H1 (cell line): ENCODE results near the gene GALNTL6. TPM values are rescaled to one million over a fixed set of nuclear protein-coding genes. Genes with fewer than 3 reads are reported as not detected.

Experiments
- CTCF ChIA-PET: fragments of 300-600 bp; sonication (Branson Sonifier 250); formaldehyde crosslinking; loops from one replicate; lab custom pipeline; 2021; ENCODE audit not compliant: partially characterized antibody; lab: Charles Lee
- POLR2A ChIA-PET: fragments of 300-600 bp; sonication (Branson Sonifier 250); formaldehyde crosslinking; loops from one replicate; lab custom pipeline; 2021; ENCODE audit warnings: inconsistent platforms; ENCODE audit not compliant: partially characterized antibody; lab: Charles Lee
- DNase-seq, 2 experiments: peaks; one replicate each; pipeline versions ENCODE4 v3.0.0 to v3.0.0-alpha.2; 2010 to 2022; ENCODE audit warnings: low spot score in 2 of 2, low read depth in 1 of 2, mixed read lengths in 1 of 2
- FAIRE-seq: peaks from 2 replicates; lab custom pipeline; 2011; peaks lifted over from hg19 to GRCh38; lab: Jason Lieb, UNC
- H2AFZ ChIP-seq: 2 replicates; pipeline ENCODE4 v1.8.1; 2012; ENCODE audit warnings: low read length, inconsistent platforms
- H2AK5ac ChIP-seq: 2 replicates; pipeline ENCODE4 v1.6.1; 2013; ENCODE audit warnings: low read depth, low read length
- H2BK120ac ChIP-seq: replicated peaks from 2 replicates; pipeline ENCODE3; 2013; ENCODE audit warnings: low read depth, low read length, inconsistent platforms
- H2BK12ac ChIP-seq: 2 replicates; pipeline ENCODE4 v1.6.1; 2013; ENCODE audit warnings: low read depth, low read length
- H2BK15ac ChIP-seq: 2 replicates; pipeline ENCODE4 v1.6.1; 2013; ENCODE audit warnings: low read length
- H2BK20ac ChIP-seq: 2 replicates; pipeline ENCODE4 v1.6.1; 2013; ENCODE audit warnings: low read length
- H2BK5ac ChIP-seq: 2 replicates; pipeline ENCODE4 v1.6.1; 2013; ENCODE audit warnings: low read depth, low read length
- H3K14ac ChIP-seq: 2 replicates; pipeline ENCODE4 v1.6.1; 2013; ENCODE audit warnings: inconsistent platforms; ENCODE audit not compliant: insufficient read length
- H3K18ac ChIP-seq: 2 replicates; pipeline ENCODE4 v1.6.1; 2013; ENCODE audit warnings: low read length; ENCODE audit errors: extremely low read depth
- H3K23ac ChIP-seq: 2 replicates; pipeline ENCODE4 v1.6.1; 2013; ENCODE audit warnings: inconsistent platforms; ENCODE audit not compliant: insufficient read length
- H3K23me2 ChIP-seq: 2 replicates; pipeline ENCODE4 v1.6.1; 2013; ENCODE audit warnings: low read depth, low read length
- H3K27ac ChIP-seq: 2 replicates; pipeline ENCODE4 v1.6.1; 2011; ENCODE audit warnings: low read depth, low read length, inconsistent platforms
- H3K27me3 ChIP-seq, 4 experiments: replicated peaks in 1 of 4; 1 replicate in 1 of 4; 2 replicates in 3 of 4; pipeline versions ENCODE4 v1.6.1 to v1.8.1; 2011 to 2013; ENCODE audit warnings: low read length in 3 of 4, mild to moderate bottlenecking in 3 of 4, inconsistent platforms in 2 of 4, mixed read lengths in 2 of 4, moderate library complexity in 1 of 4; ENCODE audit not compliant: control insufficient read depth in 3 of 4, insufficient read depth in 3 of 4; ENCODE audit errors: extremely low read depth in 1 of 4
- H3K36me3 ChIP-seq, 4 experiments: 2 replicates each; pipeline versions ENCODE4 v1.6.1 to v1.8.1; 2011 to 2013; ENCODE audit warnings: mild to moderate bottlenecking in 4 of 4, low read length in 3 of 4, moderate library complexity in 2 of 4, control low read depth in 1 of 4, inconsistent platforms in 1 of 4; ENCODE audit not compliant: insufficient read depth in 4 of 4, control insufficient read depth in 2 of 4
- H3K4ac ChIP-seq: replicated peaks from 2 replicates; pipeline ENCODE3; 2013; ENCODE audit warnings: low read length, low read depth, mixed read lengths, inconsistent platforms; ENCODE audit not compliant: insufficient read length
- H3K4me1 ChIP-seq, 4 experiments: replicated peaks in 1 of 4; 1 replicate in 1 of 4; 2 replicates in 3 of 4; pipeline versions ENCODE4 v1.6.1 to v1.8.1; 2011 to 2013; ENCODE audit warnings: low read length in 3 of 4, inconsistent platforms in 2 of 4, mixed read lengths in 1 of 4; ENCODE audit not compliant: insufficient read depth in 4 of 4, control insufficient read depth in 3 of 4
- H3K4me2 ChIP-seq, 2 experiments: 2 replicates each; pipeline versions ENCODE4 v1.6.1 to v1.8.1; 2011 to 2013; ENCODE audit warnings: low read depth in 2 of 2, low read length in 2 of 2, control low read depth in 1 of 2, inconsistent platforms in 1 of 2, mild to moderate bottlenecking in 1 of 2; ENCODE audit not compliant: insufficient read depth in 1 of 2
- H3K4me3 ChIP-seq, 4 experiments: fragments of 200-600, 300-600 bp in 1 of 4; sonication (generic), shearing (Covaris generic), sonication (Bioruptor Twin) in 1 of 4; 2 replicates each; pipeline versions ENCODE4 v1.5.1 to v1.8.1; 2011 to 2016; ENCODE audit warnings: low read length in 4 of 4, low read depth in 3 of 4, control low read depth in 2 of 4, inconsistent platforms in 2 of 4, mild to moderate bottlenecking in 2 of 4, mixed read lengths in 1 of 4, moderate library complexity in 1 of 4; ENCODE audit not compliant: insufficient read depth in 2 of 4; ENCODE audit errors: extremely low read depth in 1 of 4
- H3K56ac ChIP-seq: replicated peaks from 2 replicates; pipeline ENCODE3; 2013; ENCODE audit warnings: low read depth, mild to moderate bottlenecking, mixed read lengths, low read length, inconsistent platforms; ENCODE audit not compliant: insufficient read length
- H3K79me1 ChIP-seq: 2 replicates; pipeline ENCODE4 v1.6.1; 2013; ENCODE audit warnings: low read depth, low read length, control low read depth
- H3K79me2 ChIP-seq, 2 experiments: 2 replicates each; pipeline versions ENCODE4 v1.6.1 to v1.8.1; 2012 to 2013; ENCODE audit warnings: low read length in 2 of 2, mild to moderate bottlenecking in 2 of 2, inconsistent platforms in 1 of 2; ENCODE audit not compliant: insufficient read depth in 2 of 2, control insufficient read depth in 1 of 2
- H3K9ac ChIP-seq, 4 experiments: replicated peaks in 1 of 4; 1 replicate in 1 of 4; 2 replicates in 3 of 4; pipeline versions ENCODE4 v1.6.1 to v1.8.1; 2011 to 2013; ENCODE audit warnings: low read depth in 3 of 4, low read length in 3 of 4, control low read depth in 2 of 4, mild to moderate bottlenecking in 2 of 4, moderate library complexity in 2 of 4, inconsistent platforms in 1 of 4; ENCODE audit errors: extremely low read depth in 1 of 4
- H3K9me3 ChIP-seq, 2 experiments: 2 replicates each; pipeline versions ENCODE4 v1.6.1 to v1.8.1; 2012 to 2013; ENCODE audit warnings: mild to moderate bottlenecking in 2 of 2, moderate library complexity in 2 of 2, control low read depth in 1 of 2, inconsistent platforms in 1 of 2, low read depth in 1 of 2, low read length in 1 of 2, mixed read lengths in 1 of 2; ENCODE audit not compliant: insufficient read depth in 2 of 2
- H4K20me1 ChIP-seq, 2 experiments: replicated peaks in 1 of 2; 2 replicates each; pipeline versions ENCODE3 to v1.8.1; 2011 to 2013; ENCODE audit warnings: inconsistent platforms in 2 of 2, low read length in 2 of 2, mild to moderate bottlenecking in 1 of 2; ENCODE audit not compliant: insufficient read depth in 2 of 2, control insufficient read depth in 1 of 2
- H4K5ac ChIP-seq: 2 replicates; pipeline ENCODE4 v1.6.1; 2013; ENCODE audit warnings: low read length, low read depth, mixed read lengths, inconsistent platforms; ENCODE audit not compliant: insufficient read length
- H4K8ac ChIP-seq: 2 replicates; pipeline ENCODE4 v1.8.0; 2013; ENCODE audit warnings: mild to moderate bottlenecking, moderate library complexity, low read length, inconsistent platforms; ENCODE audit not compliant: insufficient read depth; ENCODE audit errors: extremely low read depth
- H4K91ac ChIP-seq: replicated peaks from 2 replicates; pipeline ENCODE3; 2013; ENCODE audit warnings: low read length, mixed read lengths, inconsistent platforms; ENCODE audit not compliant: insufficient read length
- CBX8 ChIP-seq: fragments of 300-800, 300-1000 bp; sonication (generic); IDR thresholded peaks from 2 replicates; pipeline ENCODE4 v1.7.1; 2016; ENCODE audit warnings: low read depth, low read length, borderline replicate concordance
- CEBPB ChIP-seq: IDR thresholded peaks from 2 replicates; pipeline ENCODE4 v1.6.1; 2012; ENCODE audit warnings: low read depth, low read length
- CTBP2 ChIP-seq: IDR thresholded peaks from 2 replicates; pipeline ENCODE4 v1.7.0; 2011; ENCODE audit warnings: borderline replicate concordance, mild to moderate bottlenecking, moderate library complexity, mixed read lengths, low read length; ENCODE audit not compliant: insufficient read depth, insufficient read length
- FOSL1 ChIP-seq: IDR thresholded peaks from 2 replicates; pipeline ENCODE4 v1.6.1; 2011; ENCODE audit warnings: mild to moderate bottlenecking, low read depth, low read length, moderate library complexity; ENCODE audit not compliant: insufficient read depth
- GABPA ChIP-seq: IDR thresholded peaks from 2 replicates; pipeline ENCODE4 v1.6.1; 2011; ENCODE audit warnings: mild to moderate bottlenecking, low read length, moderate library complexity, borderline replicate concordance; ENCODE audit not compliant: insufficient read depth
- JUN ChIP-seq: IDR thresholded peaks from 2 replicates; pipeline ENCODE4 v1.6.1; 2011; ENCODE audit warnings: low read depth, mild to moderate bottlenecking, improper control_type of control experiment, low read length
- JUND ChIP-seq: IDR thresholded peaks from 2 replicates; pipeline ENCODE4 v1.6.1; 2011; ENCODE audit warnings: mild to moderate bottlenecking, improper control_type of control experiment, low read length
- KDM5A ChIP-seq: fragments of 200-600 bp; IDR thresholded peaks from 2 replicates; pipeline ENCODE4 v1.7.1; 2012; ENCODE audit warnings: mild to moderate bottlenecking, low read length, inconsistent platforms, mixed read lengths
- MAFK ChIP-seq: IDR thresholded peaks from 2 replicates; pipeline ENCODE4 v1.6.1; 2012; ENCODE audit warnings: low read depth, mild to moderate bottlenecking, improper control_type of control experiment, low read length
- POLR2A ChIP-seq, 2 experiments: IDR thresholded peaks; 1 replicate in 1 of 2; 2 replicates in 1 of 2; pipeline ENCODE4 v1.6.1; 2011; ENCODE audit warnings: low read depth in 2 of 2, low read length in 2 of 2, mild to moderate bottlenecking in 2 of 2; ENCODE audit errors: control extremely low read depth in 1 of 2
- SAP30 ChIP-seq: fragments of 300-600 bp; sonication (generic); IDR thresholded peaks from 2 replicates; pipeline ENCODE4 v1.7.1; 2012; ENCODE audit warnings: low read length, moderate library complexity, mild to moderate bottlenecking, inconsistent platforms; ENCODE audit not compliant: insufficient read depth, insufficient replicate concordance
- SUZ12 ChIP-seq: fragments of 200-600 bp; sonication (generic); IDR thresholded peaks from 2 replicates; pipeline ENCODE4 v1.6.1; 2012; ENCODE audit warnings: mild to moderate bottlenecking, inconsistent platforms, low read length, moderate library complexity, mixed read lengths
- YY1 ChIP-seq: IDR thresholded peaks from 2 replicates; pipeline ENCODE4 v1.6.1; 2011; ENCODE audit warnings: low read depth, mild to moderate bottlenecking, low read length
- WGBS, 2 experiments: shearing (Covaris generic) in 1 of 2; methylation state at CpG; one replicate each; pipeline versions ENCODE4 v1.1.6 to v1.1.7; 2013 to 2015; ENCODE audit warnings: low lambda C conversion rate in 2 of 2, mixed read lengths in 2 of 2, inconsistent platforms in 1 of 2, low coverage in 1 of 2, missing lambda C conversion rate in 1 of 2; ENCODE audit not compliant: insufficient replicate concordance in 2 of 2, insufficient coverage in 1 of 2, insufficient read length in 1 of 2; ENCODE audit errors: extremely low coverage in 1 of 2, missing lambda C conversion rate in 1 of 2; 5-methylcytosine and 5-hydroxymethylcytosine counted together
- polyA plus RNA-seq, 7 experiments: library from polyadenylated mRNA; depleted of rRNA in 3 of 7; stranded (reverse) in 5 of 7; unstranded in 2 of 7; fragments of >200 nt in 5 of 7; fragments of 200-250 nt in 2 of 7; gene quantifications; 1 replicate in 5 of 7; 2 replicates in 1 of 7; 4 replicates in 1 of 7; pipeline versions ENCODE4 v1.2.1 to v1.2.3, GENCODE V29; 2011 to 2013; ENCODE audit warnings: missing spikeins in 2 of 7, mixed read lengths in 2 of 7
- total RNA-seq: library from RNA; stranded (reverse); fragmentation: NEBNext Ultra II Directional; extraction: Animal tissue kit (Norgen Biotek cat#: 25700); gene quantifications from 2 replicates; pipeline ENCODE4 v1.2.1, GENCODE V29; 2021
- TF ChIP-seq, protein P1 (sequence below): IDR thresholded peaks from 2 replicates; pipeline ENCODE4 v1.6.1; 2012; ENCODE audit warnings: low read length, inconsistent platforms

Gene GALNTL6
- total and polyA plus RNA-seq, 2 of the 8 experiments (the other 6 are each of a cell fraction or from before 2014, with no cell fraction given) = 0.03 to 0.32 TPM

DNA sequence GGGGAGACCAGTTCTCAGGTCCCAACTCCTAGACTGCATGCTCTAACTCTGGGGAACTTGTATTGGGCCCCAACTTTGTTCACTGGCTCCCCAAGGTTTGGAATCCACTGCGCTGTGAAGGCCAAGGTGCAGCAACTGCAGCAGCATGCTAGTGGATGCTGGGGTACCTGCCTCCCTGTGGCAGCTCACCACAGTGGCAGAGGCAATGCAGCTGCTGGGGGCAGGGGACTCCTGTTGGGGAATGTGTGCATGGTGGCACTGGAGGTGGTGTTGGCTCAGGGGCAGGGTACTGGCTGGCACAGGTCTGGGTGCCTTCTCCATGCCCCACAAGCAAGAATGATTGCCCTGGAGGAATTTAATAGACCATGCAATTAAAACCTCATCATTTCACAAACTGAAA lies 862.0 kb downstream of the GALNTL6 start:
- no peak overlapping the region for H2AK5ac ChIP-seq
- H2BK5ac ChIP-seq = no peak overlapping the region
- no peak overlapping the region for H3K4me3 ChIP-seq
- no peak overlapping the region for H2BK12ac ChIP-seq
- H3K23ac ChIP-seq = no peak overlapping the region
- H3K18ac ChIP-seq = no peak overlapping the region
- CTCF ChIA-PET = no interaction called here
- no peaks in the 10 kb centered on the region for H3K79me1 ChIP-seq
- H3K56ac ChIP-seq = no peak overlapping the region
- no peak overlapping the region for H3K4ac ChIP-seq
- POLR2A ChIA-PET = no interaction called here
- no peak overlapping the region for H3K14ac ChIP-seq
- no peak overlapping the region for H4K91ac ChIP-seq
- no peak overlapping the region for H3K27ac ChIP-seq
- no peak overlapping the region for H2BK15ac ChIP-seq
- H3K79me2 ChIP-seq = no peaks in the 10 kb centered on the region
- H3K4me1 ChIP-seq = no peaks in the 10 kb centered on the region
- 0 out of 4 replicates have a peak, but pooled peaks cover 0 to 3% of the 10 kb centered on the region in 2 experiments for H3K9me3 ChIP-seq
- FAIRE-seq (no peak), DNase-seq (no peak)
- no peaks in the 10 kb centered on the region for H3K36me3 ChIP-seq
- H3K9ac ChIP-seq = no peak overlapping the region
- H2BK20ac ChIP-seq = no peak overlapping the region
- no peaks in the 10 kb centered on the region for H4K20me1 ChIP-seq
- H3K27me3 ChIP-seq = no peaks in the 10 kb centered on the region
- no peak overlapping the region for H3K4me2 ChIP-seq
- H2BK120ac ChIP-seq = no peak overlapping the region
- no peak overlapping the region for H2AFZ ChIP-seq
- no peak overlapping the region for H4K8ac ChIP-seq
- 100% methylated on average over 1 of the region's 1 CpG; no CpG with 5 or more reads in 1 of the 2 experiments for WGBS, 2 experiments
- H4K5ac ChIP-seq = no peak overlapping the region
- no peaks in the 10 kb centered on the region for H3K23me2 ChIP-seq
- TF ChIP-seq POLR2A (IDR thresholded peaks at IDR 0.05; ENCODE audit: control extremely low read depth in 1 of 2, low read depth in 2 of 2, low read length in 2 of 2) (no peak), CEBPB (no peak), CTBP2 (no peak), KDM5A (no peak), SAP30 (no peak), FOSL1 (no peak), SUZ12 (no peak), YY1 (no peak), MAFK (no peak), GABPA (no peak), JUN (no peak), JUND (no peak), CBX8 (no peak)
- TF ChIP-seq, protein P1, sequence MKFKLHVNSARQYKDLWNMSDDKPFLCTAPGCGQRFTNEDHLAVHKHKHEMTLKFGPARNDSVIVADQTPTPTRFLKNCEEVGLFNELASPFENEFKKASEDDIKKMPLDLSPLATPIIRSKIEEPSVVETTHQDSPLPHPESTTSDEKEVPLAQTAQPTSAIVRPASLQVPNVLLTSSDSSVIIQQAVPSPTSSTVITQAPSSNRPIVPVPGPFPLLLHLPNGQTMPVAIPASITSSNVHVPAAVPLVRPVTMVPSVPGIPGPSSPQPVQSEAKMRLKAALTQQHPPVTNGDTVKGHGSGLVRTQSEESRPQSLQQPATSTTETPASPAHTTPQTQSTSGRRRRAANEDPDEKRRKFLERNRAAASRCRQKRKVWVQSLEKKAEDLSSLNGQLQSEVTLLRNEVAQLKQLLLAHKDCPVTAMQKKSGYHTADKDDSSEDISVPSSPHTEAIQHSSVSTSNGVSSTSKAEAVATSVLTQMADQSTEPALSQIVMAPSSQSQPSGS = no peak
